ENCODE measurements around the gene CCL20. TPM values are rescaled to one million over a fixed set of nuclear protein-coding genes. Genes with fewer than 3 reads are reported as not detected.

CCL20 gene
- total and polyA plus RNA-seq, 2 of the 8 experiments (the other 6 are each of a cell fraction or from before 2014, with no cell fraction given), result not detected

DNA sequence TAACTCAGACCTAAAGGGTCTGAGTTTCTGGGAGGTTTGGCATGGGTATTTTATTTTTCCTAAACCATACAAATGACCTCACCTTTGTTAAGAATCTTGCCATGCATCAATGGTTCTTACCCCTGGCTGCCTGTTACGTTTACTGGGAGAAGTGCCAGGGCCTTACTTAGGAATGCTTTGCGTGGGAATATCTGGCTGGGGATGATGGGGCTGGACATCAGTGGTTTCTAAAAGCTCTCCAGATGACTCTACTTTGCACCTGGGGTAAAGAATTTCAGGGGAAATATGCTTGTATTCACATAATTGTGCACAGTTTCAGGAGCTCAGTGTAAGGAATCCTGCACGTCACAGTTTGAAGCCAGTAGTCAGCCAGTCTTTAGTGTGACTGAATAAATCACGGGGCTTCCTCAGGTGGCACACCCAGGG lies 39.6 kb downstream of the CCL20 start (continued):
- TF ChIP-seq SP4 (IDR thresholded peaks at IDR 0.05; ENCODE audit: low read length), result no peak
- no peak for TF ChIP-seq FOSL1 (IDR thresholded peaks at IDR 0.05; ENCODE audit: insufficient read depth, low read depth, low read length)
- no peak for TF ChIP-seq CEBPB (IDR thresholded peaks at IDR 0.05; ENCODE audit: low read depth, low read length)
- no peak for TF ChIP-seq SRF (IDR thresholded peaks at IDR 0.05; ENCODE audit: low read depth, low read length)
- no peak for TF ChIP-seq JUND (IDR thresholded peaks at IDR 0.05; ENCODE audit: low read length)
- no peak for TF ChIP-seq ATF3 (IDR thresholded peaks at IDR 0.05; ENCODE audit: insufficient read depth, low read depth, low read length)

Data from H1 (cell line).